GM18507 (cell line): ENCODE data around the gene TMEM87B.
"Not testable (repeated sequence)": the region's sequence is repeated elsewhere in the genome, so short reads cannot be mapped to it uniquely, and the experiment has no call there.

Experiments
- DNase-seq: peaks from one replicate; pipeline ENCODE4 v3.0.0; 2011; ENCODE audit warnings: low read depth; ENCODE audit not compliant: insufficient read length; ENCODE audit errors: extremely low spot score
- FAIRE-seq: peaks from 2 replicates; lab custom pipeline; 2011; peaks lifted over from hg19 to GRCh38; lab: Jason Lieb, UNC

TMEM87B gene

GRCh38 chr2:112108178-112108832, 53.2 kb downstream of the TMEM87B start:
- FAIRE-seq (no peak), DNase-seq (no peak)

GRCh38 chr2:112109278-112109677, 54.2 kb downstream of the TMEM87B start:
- FAIRE-seq (no peak), DNase-seq (no peak)

- no peak for DNase-seq
Observed at GRCh38 chr2:112110966-112111365, 55.9 kb downstream of the TMEM87B start.

GRCh38 chr2:112113354-112113753, 58.3 kb downstream of the TMEM87B start:
- not testable (repeated sequence) for FAIRE-seq, DNase-seq

More at GRCh38 chr2:112110966-112111365, 55.9 kb downstream of the TMEM87B start:
- FAIRE-seq, result no peak

- FAIRE-seq (no peak), DNase-seq (no peak)
Observed at GRCh38 chr2:112118148-112118547, 63.1 kb downstream of the TMEM87B start.

- FAIRE-seq (no peak), DNase-seq (no peak)
Observed at GRCh38 chr2:112121682-112122254, 66.7 kb downstream of the TMEM87B start.

GRCh38 chr2:112129060-112129459, 74.0 kb downstream of the TMEM87B start:
- FAIRE-seq, result no peak

GRCh38 chr2:112133344-112133743, 78.3 kb downstream of the TMEM87B start:
- DNase-seq (no peak), FAIRE-seq (no peak)

More at GRCh38 chr2:112129060-112129459, 74.0 kb downstream of the TMEM87B start:
- DNase-seq, result no peak

- FAIRE-seq (no peak), DNase-seq (no peak)
Observed at GRCh38 chr2:112134120-112134519, 79.1 kb downstream of the TMEM87B start.

- no peak for DNase-seq
- no peak for FAIRE-seq
Observed at GRCh38 chr2:112136096-112136495, 81.0 kb downstream of the TMEM87B start.

- no peak for FAIRE-seq
- DNase-seq, result no peak
Observed at GRCh38 chr2:112137516-112138158, 82.6 kb downstream of the TMEM87B start.

GRCh38 chr2:112138159-112139032, 83.3 kb downstream of the TMEM87B start, which contains the start of gene FBLN7:
Gene FBLN7, plus strand, starts transcription at chr2:112138385. Its CDS starts 271 bp downstream, at chr2:112138656.
- FAIRE-seq (no peak), DNase-seq (no peak)

GRCh38 chr2:112139033-112139614, 84.1 kb downstream of the TMEM87B start:
- FAIRE-seq, DNase-seq: not testable (repeated sequence)

GRCh38 chr2:112139661-112140204, 84.7 kb downstream of the TMEM87B start:
- not testable (repeated sequence) for DNase-seq, FAIRE-seq

- FAIRE-seq (no peak), DNase-seq (no peak)
Observed at GRCh38 chr2:112140205-112140802, 85.2 kb downstream of the TMEM87B start.

- no peak for DNase-seq
- no peak for FAIRE-seq
Observed at GRCh38 chr2:112140899-112141625, 86.0 kb downstream of the TMEM87B start.

- no peak for FAIRE-seq
Observed at GRCh38 chr2:112141626-112142007, 86.5 kb downstream of the TMEM87B start.

GRCh38 chr2:112142525-112143078, 87.5 kb downstream of the TMEM87B start:
- no peak for FAIRE-seq
- no peak for DNase-seq

More at GRCh38 chr2:112141626-112142007, 86.5 kb downstream of the TMEM87B start:
- no peak for DNase-seq
